Naive thymus-derived CD4-positive, alpha-beta T cell (primary cell): ENCODE measurements around the gene TOM1L2. TPM values are rescaled to one million over a fixed set of nuclear protein-coding genes. Genes with fewer than 3 reads are reported as not detected.
A peak's percentile ranks its signal among the peaks of the same experiment; 100 is the strongest.

Experiments used
- ATAC-seq: fragments of 150-1000 bp; cut with Tn5 transposase; 2 replicates; pipeline ENCODE4 v1.10.0; 2021; ENCODE audit warnings: mild to moderate bottlenecking, moderate library complexity
- CTCF ChIA-PET: fragments of 350-600 bp; sonication (Branson Sonifier 250); formaldehyde crosslinking; loops from one replicate; lab custom pipeline; 2021; ENCODE audit warnings: antibody characterized with exemption; lab: Charles Lee
- POLR2A ChIA-PET: fragments of 350-600 bp; sonication (Branson Sonifier 250); formaldehyde crosslinking; loops from one replicate; lab custom pipeline; 2021; ENCODE audit warnings: antibody characterized with exemption, inconsistent platforms; lab: Charles Lee
- DNase-seq, 9 donors: peaks; one replicate each; pipeline versions ENCODE4 v3.0.0 to v3.0.0-alpha.2; 2020 to 2022; ENCODE audit warnings: mixed read lengths in 1 of 9
- H3K27ac ChIP-seq: one replicate; pipeline ENCODE4 v1.7.0; 2013; ENCODE audit warnings: mild to moderate bottlenecking, low read depth, low read length, moderate library complexity
- H3K27me3 ChIP-seq, 2 donors: one replicate each; pipeline ENCODE4 v1.7.0; 2013; ENCODE audit warnings: low read length in 2 of 2, mild to moderate bottlenecking in 2 of 2, moderate library complexity in 2 of 2; ENCODE audit not compliant: control insufficient read depth in 2 of 2, insufficient read depth in 2 of 2
- H3K36me3 ChIP-seq, 3 experiments: 1 replicate in 2 of 3; 2 replicates in 1 of 3; pipeline ENCODE4 v1.7.0; 2013; ENCODE audit warnings: low read length in 3 of 3, mild to moderate bottlenecking in 3 of 3, moderate library complexity in 1 of 3; ENCODE audit not compliant: insufficient read depth in 3 of 3, control insufficient read depth in 2 of 3
- H3K4me1 ChIP-seq, 2 donors: one replicate each; pipeline ENCODE4 v1.7.0; 2013; ENCODE audit warnings: low read length in 2 of 2, mild to moderate bottlenecking in 2 of 2, moderate library complexity in 1 of 2; ENCODE audit not compliant: control insufficient read depth in 2 of 2, insufficient read depth in 2 of 2
- H3K4me3 ChIP-seq: 2 replicates; pipeline ENCODE4 v1.7.0; 2013; ENCODE audit warnings: mild to moderate bottlenecking, low read length
- H3K9me3 ChIP-seq, 3 experiments: 1 replicate in 2 of 3; 2 replicates in 1 of 3; pipeline ENCODE4 v1.7.0; 2013; ENCODE audit warnings: low read length in 3 of 3; ENCODE audit not compliant: control insufficient read depth in 2 of 3
- H3K27ac Mint-ChIP-seq, 9 donors: one replicate each; pipeline ENCODE4 v1.8.0; 2020 to 2022; ENCODE audit warnings: mixed read lengths in 9 of 9, mild to moderate bottlenecking in 8 of 9, moderate library complexity in 5 of 9, inconsistent platforms in 2 of 9
- H3K27me3 Mint-ChIP-seq, 5 donors: one replicate each; pipeline ENCODE4 v1.8.0; 2021 to 2022; ENCODE audit warnings: mixed read lengths in 5 of 5, mild to moderate bottlenecking in 1 of 5
- H3K36me3 Mint-ChIP-seq, 5 donors: one replicate each; pipeline ENCODE4 v1.8.0; 2020 to 2022; ENCODE audit warnings: mixed read lengths in 5 of 5, mild to moderate bottlenecking in 3 of 5, inconsistent platforms in 1 of 5
- H3K4me1 Mint-ChIP-seq, 7 donors: one replicate each; pipeline ENCODE4 v1.8.0; 2020 to 2022; ENCODE audit warnings: mixed read lengths in 7 of 7, mild to moderate bottlenecking in 3 of 7, inconsistent platforms in 1 of 7
- H3K4me3 Mint-ChIP-seq, 10 donors: one replicate each; pipeline ENCODE4 v1.8.0; 2020 to 2022; ENCODE audit warnings: mild to moderate bottlenecking in 10 of 10, mixed read lengths in 10 of 10, moderate library complexity in 6 of 10, inconsistent platforms in 2 of 10
- H3K9me3 Mint-ChIP-seq, 11 donors: one replicate each; pipeline ENCODE4 v1.8.0; 2020 to 2022; ENCODE audit warnings: mixed read lengths in 11 of 11, mild to moderate bottlenecking in 4 of 11, inconsistent platforms in 1 of 11, moderate library complexity in 1 of 11
- intact Hi-C, 2 donors: fragments of 100-400 bp; cut with micrococcal nuclease; formaldehyde crosslinking; loops; one replicate each; pipeline ENCODE4 v1.15.1; 2023
- polyA plus RNA-seq, 2 donors: library from polyadenylated mRNA; unstranded; fragments of 300-500 nt; fragmentation: Illumina TruSeq; gene quantifications; one replicate each; pipeline ENCODE4 v1.2.3, GENCODE V29; 2021
- total RNA-seq, 6 experiments: library from RNA in 5 of 6; stranded (reverse) in 5 of 6; gene quantifications; 1 replicate in 5 of 6; 2 replicates in 1 of 6; pipeline ENCODE4 v1.2.3 and lab custom pipeline; 2021 to 2026

TOM1L2 gene
- total and polyA plus RNA-seq, 7 experiments from 2014 or later, result 6.9 to 84.1 (median 61.0) TPM

- CTCF ChIA-PET, result interaction anchor here (0.8 to 1.8 kb wide), 7 partner anchors 9 to 86 kb away, joined by 3 to 13 read pairs (median 4); no protein-coding TSS in a partner anchor
- Mint-ChIP-seq H3K4me1 (peaks cover 46 to 75% (median 71%) of the 10 kb centered on the region in 7 donors), H3K4me3 (peak within 1 kb of the TSS; percentile 85 to 95 (median 92)), H3K27ac (peak within 1 kb of the TSS; percentile 94 to 99 (median 98)), H3K9me3 (peaks cover 0 to 5% (median 0%) of the 10 kb centered on the region in 11 donors), H3K36me3 (peaks cover 0 to 16% (median 0%) of the 10 kb centered on the region in 5 donors), H3K27me3 (no peaks in the 10 kb centered on the region)
- Histone ChIP-seq H3K27me3 (no peaks in the 10 kb centered on the region), H3K4me3 (peak within 1 kb of the TSS; percentile 86), H3K4me1 (peaks cover 18 to 56% of the 10 kb centered on the region in 2 donors), H3K9me3 (no peaks in the 10 kb centered on the region), H3K27ac (peak within 1 kb of the TSS; percentile 99), H3K36me3 (peaks cover 0 to 9% (median 0%) of the 10 kb centered on the region in 3 experiments)
- intact Hi-C loops, result loop anchor here (1.0 to 10.0 kb wide), 12 partner anchors 12 to 346 kb away; partner anchors contain the start of genes DRC3 (in 2 of the 2), TOM1L2 (in 2 of the 2), ALKBH5 (in 1 of the 2) and ATPAF2 (in 1 of the 2)
- ATAC-seq (peak; percentile 49), DNase-seq (peak; percentile 43 to 80 (median 60))
- POLR2A ChIA-PET, result interaction anchor here (0.7 to 5.6 kb wide), 10 partner anchors 9 to 1563 kb away, joined by 3 to 66 read pairs (median 6); partner anchors contain the start of genes DRC3 and TOM1L2
Observed at GRCh38 chr17:17836818-17837379, 135.3 kb downstream of the TOM1L2 start, which contains the start of gene SREBF1. TSS of gene SREBF1 (minus strand) at chr17:17836986. CDS start at chr17:17836817, 169 bp downstream.

- Histone ChIP-seq H3K9me3 (no peaks in the 10 kb centered on the region), H3K4me1 (peaks cover 18 to 60% of the 10 kb centered on the region in 2 donors), H3K27ac (peak overlapping the region; percentile 99), H3K36me3 (peaks cover 0 to 14% (median 0%) of the 10 kb centered on the region in 3 experiments), H3K4me3 (peak overlapping the region; percentile 86), H3K27me3 (no peaks in the 10 kb centered on the region)
- Mint-ChIP-seq H3K27ac (peak overlapping the region; percentile 94 to 99 (median 98)), H3K36me3 (peaks cover 0 to 16% (median 0%) of the 10 kb centered on the region in 5 donors), H3K27me3 (no peaks in the 10 kb centered on the region), H3K4me3 (peak overlapping the region; percentile 85 to 95 (median 90)), H3K4me1 (peaks cover 46 to 79% (median 75%) of the 10 kb centered on the region in 7 donors), H3K9me3 (peaks cover 0 to 5% (median 0%) of the 10 kb centered on the region in 11 donors)
- intact Hi-C loops, result loop anchor here (1.0 to 10.0 kb wide), 12 partner anchors 13 to 347 kb away; partner anchors contain the start of genes DRC3 (in 2 of the 2), TOM1L2 (in 2 of the 2), ALKBH5 (in 1 of the 2) and ATPAF2 (in 1 of the 2)
- CTCF ChIA-PET, result interaction anchor here (0.7 to 1.8 kb wide), 9 partner anchors 9 to 86 kb away, joined by 3 to 13 read pairs (median 4); no protein-coding TSS in a partner anchor
- ATAC-seq (peak; percentile 85), DNase-seq (peak; percentile 93 to 99 (median 97))
- POLR2A ChIA-PET, result interaction anchor here (0.7 to 5.6 kb wide), 18 partner anchors 9 to 1562 kb away, joined by 3 to 66 read pairs (median 4); partner anchors contain the start of genes ATPAF2, DRC3, GID4 and TOM1L2
Observed at GRCh38 chr17:17836250-17836817, 135.9 kb downstream of the TOM1L2 start.

- peak overlapping the region; percentile 86 for H3K4me3 ChIP-seq
- H3K4me1 ChIP-seq, result peaks cover 18 to 60% of the 10 kb centered on the region in 2 donors
- peak overlapping the region; percentile 85 to 95 (median 90) for H3K4me3 Mint-ChIP-seq
- H3K27me3 Mint-ChIP-seq, result no peaks in the 10 kb centered on the region
- peaks cover 0 to 5% (median 0%) of the 10 kb centered on the region in 11 donors for H3K9me3 Mint-ChIP-seq
- ChIA-PET CTCF (interaction anchor here (0.7 to 1.8 kb wide), 9 partner anchors 8 to 85 kb away, joined by 3 to 13 read pairs (median 4); no protein-coding TSS in a partner anchor), POLR2A (interaction anchor here (0.7 to 5.6 kb wide), 17 partner anchors 8 to 645 kb away, joined by 3 to 66 read pairs (median 4); partner anchors contain the start of genes ATPAF2, DRC3, GID4 and TOM1L2)
- H3K9me3 ChIP-seq, result no peaks in the 10 kb centered on the region
- peak overlapping the region; percentile 90 to 99 (median 98) for H3K27ac Mint-ChIP-seq
- H3K27ac ChIP-seq, result peak overlapping the region; percentile 99
- peaks cover 0 to 16% (median 0%) of the 10 kb centered on the region in 5 donors for H3K36me3 Mint-ChIP-seq
- H3K36me3 ChIP-seq, result peaks cover 0 to 21% (median 0%) of the 10 kb centered on the region in 3 experiments
- ATAC-seq, result no peak
- no peak for DNase-seq
- H3K27me3 ChIP-seq, result no peaks in the 10 kb centered on the region
- peaks cover 40 to 78% (median 71%) of the 10 kb centered on the region in 7 donors for H3K4me1 Mint-ChIP-seq
- intact Hi-C loops, result loop anchor here (1.0 to 10.0 kb wide), 12 partner anchors 12 to 348 kb away; partner anchors contain the start of genes DRC3 (in 2 of the 2), TOM1L2 (in 2 of the 2), ALKBH5 (in 1 of the 2) and ATPAF2 (in 1 of the 2)
Observed at GRCh38 chr17:17835415-17836249, 136.6 kb downstream of the TOM1L2 start.

GRCh38 chr17:17834974-17835373, 137.2 kb downstream of the TOM1L2 start:
- Histone ChIP-seq H3K9me3 (no peaks in the 10 kb centered on the region), H3K36me3 (peaks cover 0 to 24% (median 0%) of the 10 kb centered on the region in 3 experiments), H3K27ac (peak overlapping the region; percentile 99), H3K27me3 (no peaks in the 10 kb centered on the region), H3K4me3 (peak overlapping the region; percentile 86), H3K4me1 (peaks cover 18 to 61% of the 10 kb centered on the region in 2 donors)
- ChIA-PET POLR2A (interaction anchor here (1.3 to 5.6 kb wide), 3 partner anchors 13 to 645 kb away, joined by 3 to 66 read pairs (median 10); no protein-coding TSS in a partner anchor), CTCF (interaction anchor here (1.6 kb wide), 1 partner anchor 14 kb away, joined by 7 read pairs; no protein-coding TSS in a partner anchor)
- peaks cover 0 to 5% (median 0%) of the 10 kb centered on the region in 11 donors for H3K9me3 Mint-ChIP-seq
- H3K27ac Mint-ChIP-seq, result peak overlapping the region; percentile 62 to 99 (median 98)
- no peak for DNase-seq
- intact Hi-C loops, result loop anchor here (5.0 to 10.0 kb wide), 3 partner anchors 53 to 240 kb away; partner anchors contain the start of genes DRC3 (in 1 of the 2), PEMT (in 1 of the 2) and TOM1L2 (in 1 of the 2)
- H3K36me3 Mint-ChIP-seq, result peaks cover 0 to 16% (median 0%) of the 10 kb centered on the region in 5 donors
- H3K27me3 Mint-ChIP-seq, result no peaks in the 10 kb centered on the region
- ATAC-seq, result no peak
- peak overlapping the region; percentile 85 to 95 (median 90) for H3K4me3 Mint-ChIP-seq
- peaks cover 40 to 82% (median 75%) of the 10 kb centered on the region in 7 donors for H3K4me1 Mint-ChIP-seq

GRCh38 chr17:17833658-17834357, 138.4 kb downstream of the TOM1L2 start:
- ATAC-seq (no peak), DNase-seq (no peak)
- peaks cover 0 to 29% (median 0%) of the 10 kb centered on the region in 3 experiments for H3K36me3 ChIP-seq
- H3K4me1 ChIP-seq, result peaks cover 12 to 61% of the 10 kb centered on the region in 2 donors
- no peaks in the 10 kb centered on the region for H3K27me3 ChIP-seq
- no peaks in the 10 kb centered on the region for H3K9me3 ChIP-seq
- H3K27me3 Mint-ChIP-seq, result no peaks in the 10 kb centered on the region
- peaks cover 0 to 18% (median 0%) of the 10 kb centered on the region in 5 donors for H3K36me3 Mint-ChIP-seq
- peak overlapping the region; percentile 85 to 95 (median 90) for H3K4me3 Mint-ChIP-seq
- H3K4me1 Mint-ChIP-seq, result peaks cover 44 to 82% (median 74%) of the 10 kb centered on the region in 7 donors
- H3K4me3 ChIP-seq, result no peak overlapping the region
- ChIA-PET POLR2A (interaction anchor here (0.6 to 1.7 kb wide), 4 partner anchors 11 to 469 kb away, joined by 3 to 5 read pairs (median 4); no protein-coding TSS in a partner anchor), CTCF (interaction anchor here (1.0 to 1.1 kb wide), 2 partner anchors 9 to 30 kb away, joined by 3 to 5 read pairs; no protein-coding TSS in a partner anchor)
- H3K27ac ChIP-seq, result peak overlapping the region; percentile 99
- H3K9me3 Mint-ChIP-seq, result peaks cover 0 to 5% (median 0%) of the 10 kb centered on the region in 11 donors
- intact Hi-C loops, result loop anchor here in 1 of 2 donors (10.0 kb wide), 1 partner anchor 239 kb away; the partner anchor contains the start of gene PEMT
- H3K27ac Mint-ChIP-seq, result peak overlapping the region; percentile 62 to 99 (median 98)
